H9 (cell line): ENCODE results near the gene FILIP1. TPM values are rescaled to one million over a fixed set of nuclear protein-coding genes. Genes with fewer than 3 reads are reported as not detected.
A peak's percentile ranks its signal among the peaks of the same experiment; 100 is the strongest.

Source experiments
- DNase-seq: peaks from one replicate; pipeline ENCODE4 v3.0.0-alpha.2; 2017
- H2AFZ ChIP-seq: one replicate; pipeline ENCODE4 v1.6.1; 2013; ENCODE audit warnings: mild to moderate bottlenecking, low read length, control low read depth, moderate library complexity
- H2AK5ac ChIP-seq: 2 replicates; pipeline ENCODE4 v1.6.1; 2013; ENCODE audit warnings: low read length, control low read depth, mixed read lengths; ENCODE audit not compliant: insufficient read length
- H2BK120ac ChIP-seq: one replicate; pipeline ENCODE4 v1.6.1; 2013; ENCODE audit warnings: low read depth, mild to moderate bottlenecking, low read length, control low read depth, inconsistent platforms; ENCODE audit not compliant: poor library complexity, severe bottlenecking
- H2BK12ac ChIP-seq: 2 replicates; pipeline ENCODE4 v1.6.1; 2013; ENCODE audit warnings: low read length, control low read depth, mixed read lengths, low read depth; ENCODE audit not compliant: insufficient read length
- H2BK15ac ChIP-seq: 2 replicates; pipeline ENCODE4 v1.6.1; 2013; ENCODE audit warnings: low read depth, low read length, control low read depth
- H2BK20ac ChIP-seq: one replicate; pipeline ENCODE4 v1.6.1; 2013; ENCODE audit warnings: low read depth, mild to moderate bottlenecking, low read length, control low read depth, inconsistent platforms; ENCODE audit not compliant: poor library complexity, severe bottlenecking
- H2BK5ac ChIP-seq: 2 replicates; pipeline ENCODE4 v1.6.1; 2013; ENCODE audit warnings: low read length, control low read depth, mixed read lengths; ENCODE audit not compliant: insufficient read length
- H3K14ac ChIP-seq: 2 replicates; pipeline ENCODE4 v1.6.1; 2013; ENCODE audit warnings: low read length, control low read depth; ENCODE audit not compliant: insufficient read depth
- H3K18ac ChIP-seq: 2 replicates; pipeline ENCODE4 v1.6.1; 2013; ENCODE audit warnings: low read depth, mild to moderate bottlenecking, mixed read lengths, low read length, control low read depth; ENCODE audit not compliant: insufficient read length
- H3K23ac ChIP-seq: 2 replicates; pipeline ENCODE4 v1.6.1; 2013; ENCODE audit warnings: low read length, control low read depth, mixed read lengths, low read depth; ENCODE audit not compliant: insufficient read length
- H3K23me2 ChIP-seq: 2 replicates; pipeline ENCODE4 v1.6.1; 2013; ENCODE audit warnings: low read depth, mild to moderate bottlenecking, mixed read lengths, low read length, control low read depth; ENCODE audit not compliant: insufficient read length, poor library complexity, severe bottlenecking
- H3K27ac ChIP-seq: 2 replicates; pipeline ENCODE4 v1.5.1; 2013; ENCODE audit warnings: low read length, control low read depth, mixed read lengths, low read depth; ENCODE audit not compliant: insufficient read length
- H3K27me3 ChIP-seq: 2 replicates; pipeline ENCODE4 v1.6.1; 2013; ENCODE audit warnings: low read length, control low read depth, inconsistent platforms; ENCODE audit not compliant: insufficient read depth
- H3K4ac ChIP-seq: 2 replicates; pipeline ENCODE4 v1.6.1; 2013; ENCODE audit warnings: low read depth, mild to moderate bottlenecking, control low read depth, inconsistent platforms, low read length, moderate library complexity
- H3K4me1 ChIP-seq: 2 replicates; pipeline ENCODE4 v1.6.1; 2013; ENCODE audit warnings: low read length, control low read depth, inconsistent platforms; ENCODE audit not compliant: insufficient read depth
- H3K4me2 ChIP-seq: 2 replicates; pipeline ENCODE4 v1.6.1; 2013; ENCODE audit warnings: low read length, control low read depth, mixed read lengths; ENCODE audit not compliant: insufficient read length, insufficient read depth
- H3K56ac ChIP-seq: 2 replicates; pipeline ENCODE4 v1.6.1; 2013; ENCODE audit warnings: low read depth, mild to moderate bottlenecking, mixed read lengths, low read length, control low read depth; ENCODE audit not compliant: insufficient read length
- H3K79me1 ChIP-seq: 2 replicates; pipeline ENCODE4 v1.6.1; 2013; ENCODE audit warnings: low read depth, mild to moderate bottlenecking, moderate library complexity, low read length, control low read depth, inconsistent platforms; ENCODE audit not compliant: insufficient read depth, poor library complexity, severe bottlenecking
- H3K79me2 ChIP-seq: 2 replicates; pipeline ENCODE4 v1.6.1; 2013; ENCODE audit warnings: low read length, control low read depth, inconsistent platforms; ENCODE audit not compliant: insufficient read depth
- H3K9ac ChIP-seq: 2 replicates; pipeline ENCODE4 v1.6.1; 2013; ENCODE audit warnings: low read length, control low read depth, mixed read lengths; ENCODE audit not compliant: insufficient read length; ENCODE audit errors: extremely low read depth
- H3K9me3 ChIP-seq: one replicate; pipeline ENCODE4 v1.6.1; 2013; ENCODE audit warnings: low read depth, low read length, inconsistent platforms; ENCODE audit not compliant: control insufficient read depth
- H3T11ph ChIP-seq: one replicate; pipeline ENCODE4 v1.6.1; 2013; ENCODE audit warnings: mild to moderate bottlenecking, low read length, control low read depth, inconsistent platforms
- H4K20me1 ChIP-seq: one replicate; pipeline ENCODE4 v1.6.1; 2013; ENCODE audit not compliant: control insufficient read depth, insufficient read length, insufficient read depth
- H4K5ac ChIP-seq: 2 replicates; pipeline ENCODE4 v1.6.1; 2013; ENCODE audit warnings: low read depth, mild to moderate bottlenecking, mixed read lengths, low read length, control low read depth; ENCODE audit not compliant: insufficient read length
- H4K8ac ChIP-seq: replicated peaks from 2 replicates; pipeline ENCODE4 v1.6.1; 2013; ENCODE audit warnings: low read length, control low read depth, mixed read lengths, low read depth; ENCODE audit not compliant: insufficient read length
- H4K91ac ChIP-seq: 2 replicates; pipeline ENCODE4 v1.6.1; 2013; ENCODE audit warnings: low read depth, mild to moderate bottlenecking, moderate library complexity, mixed read lengths, low read length, control low read depth; ENCODE audit not compliant: insufficient read length
- H3K27ac Mint-ChIP-seq, 3 experiments: 2 replicates in 2 of 3; 3 replicates in 1 of 3; pipeline ENCODE4 v1.8.0; 2020 to 2021; ENCODE audit warnings: mixed read lengths in 3 of 3, mild to moderate bottlenecking in 1 of 3, moderate library complexity in 1 of 3
- H3K27me3 Mint-ChIP-seq: 2 replicates; pipeline ENCODE4 v1.8.0; 2021; ENCODE audit warnings: low read depth, mild to moderate bottlenecking, moderate library complexity, mixed read lengths
- H3K36me3 Mint-ChIP-seq, 3 experiments: 2 replicates in 2 of 3; 3 replicates in 1 of 3; pipeline ENCODE4 v1.8.0; 2020 to 2021; ENCODE audit warnings: low read depth in 3 of 3, mixed read lengths in 3 of 3; ENCODE audit not compliant: insufficient read depth in 1 of 3
- H3K4me1 Mint-ChIP-seq, 2 experiments: 2 replicates each; pipeline ENCODE4 v1.8.0; 2020; ENCODE audit warnings: mixed read lengths in 2 of 2
- H3K4me3 Mint-ChIP-seq, 2 experiments: 2 replicates in 1 of 2; 3 replicates in 1 of 2; pipeline ENCODE4 v1.8.0; 2020 to 2021; ENCODE audit warnings: mild to moderate bottlenecking in 2 of 2, mixed read lengths in 2 of 2, moderate library complexity in 1 of 2
- H3K9me3 Mint-ChIP-seq, 2 experiments: 2 replicates in 1 of 2; 3 replicates in 1 of 2; pipeline ENCODE4 v1.8.0; 2020; ENCODE audit warnings: mild to moderate bottlenecking in 2 of 2, mixed read lengths in 2 of 2, moderate library complexity in 1 of 2
- CTCF ChIP-seq: fragments of 200-600 bp; sonication (generic); conservative IDR thresholded peaks from 3 replicates; pipeline ENCODE4 v1.8.0; 2021; ENCODE audit warnings: antibody characterized with exemption, mild to moderate bottlenecking
- WGBS: extraction: QIAGEN DNeasy Blood & Tissue Kit; methylation state at CpG from one replicate; pipeline ENCODE4 v1.1.7; 2013; ENCODE audit warnings: missing lambda C conversion rate, low lambda C conversion rate, mixed read lengths; ENCODE audit not compliant: insufficient read length; ENCODE audit errors: extremely low coverage; 5-methylcytosine and 5-hydroxymethylcytosine counted together
- total RNA-seq: library from RNA; stranded (reverse); gene quantifications from 2 replicates; pipeline ENCODE4 v1.2.1, GENCODE V29; 2021

FILIP1 gene
- total RNA-seq, 1 experiment from 2014 or later = 10.5 TPM

GRCh38 chr6:75326557-75327258, 166.9 kb downstream of the FILIP1 start:
- Histone ChIP-seq H2AFZ (no peak overlapping the region), H3K4me2 (peak overlapping the region; percentile 10), H4K5ac (no peak overlapping the region), H2BK12ac (no peak overlapping the region), H3K4me1 (peaks cover 9% of the 10 kb centered on the region; the same call in 1 of the 2 replicates), H2BK5ac (no peak overlapping the region), H3K9ac (no peak overlapping the region), H3K14ac (no peak overlapping the region), H3K4ac (no peak overlapping the region), H3K56ac (no peak overlapping the region), H3K79me1 (no peaks in the 10 kb centered on the region), H3K27ac (no peak overlapping the region), H2BK15ac (no peak overlapping the region), H4K91ac (no peak overlapping the region), H4K20me1 (no peaks in the 10 kb centered on the region), H2AK5ac (no peak overlapping the region), H3K18ac (no peak overlapping the region), H3K79me2 (no peaks in the 10 kb centered on the region), H3K9me3 (no peaks in the 10 kb centered on the region), H3K23me2 (no peaks in the 10 kb centered on the region), H2BK120ac (no peak overlapping the region), H2BK20ac (peak overlapping the region; percentile 26), H3K27me3 (no peaks in the 10 kb centered on the region), H3T11ph (no peak overlapping the region), H3K23ac (no peak overlapping the region), H4K8ac (no peak overlapping the region)
- no CpG with 5 or more reads among the region's 2 CpGs for WGBS
- no peak for DNase-seq
- no peaks in the 10 kb centered on the region for H3K27me3 Mint-ChIP-seq
- H3K9me3 Mint-ChIP-seq = peaks cover 0 to 7% of the 10 kb centered on the region in 2 experiments; a peak in 4 of 5 replicates
- no peak overlapping the region; a peak in 2 of 5 replicates for H3K4me3 Mint-ChIP-seq
- H3K4me1 Mint-ChIP-seq = peaks cover 28 to 39% of the 10 kb centered on the region in 2 experiments
- H3K27ac Mint-ChIP-seq = peak overlapping the region; percentile 32 to 87 (median 82); a peak in 6 of 7 replicates
- H3K36me3 Mint-ChIP-seq = peaks cover 0 to 24% (median 7%) of the 10 kb centered on the region in 3 experiments; a peak in 3 of 7 replicates
- no peak for TF ChIP-seq CTCF
